Activated naive CD4-positive, alpha-beta T cell treated with anti-CD3 and anti-CD28 coated beads, Interleukin-2, amount 10 ng/mL, durations not matched to agents 7 days and 5 days (primary cell): Measurements from ENCODE around the gene DEFB121.
"Not testable (repeated sequence)": the region's sequence is repeated elsewhere in the genome, so short reads cannot be mapped to it uniquely, and the experiment has no call there.

Experiments
- CTCF ChIA-PET: fragments of 350-600 bp; sonication (Branson Sonifier 250); formaldehyde crosslinking; loops from one replicate; lab custom pipeline; 2021; ENCODE audit warnings: antibody characterized with exemption; lab: Charles Lee
- DNase-seq: peaks from one replicate; pipeline ENCODE4 v3.0.0-alpha.2; 2020
- H3K27ac Mint-ChIP-seq: one replicate; pipeline ENCODE4 v1.8.0; 2021; ENCODE audit warnings: mild to moderate bottlenecking, moderate library complexity, mixed read lengths
- H3K27me3 Mint-ChIP-seq: one replicate; pipeline ENCODE4 v1.8.0; 2021; ENCODE audit warnings: mild to moderate bottlenecking, mixed read lengths
- H3K36me3 Mint-ChIP-seq: one replicate; pipeline ENCODE4 v1.8.0; 2021; ENCODE audit warnings: mixed read lengths
- H3K4me1 Mint-ChIP-seq: one replicate; pipeline ENCODE4 v1.8.0; 2021; ENCODE audit warnings: mixed read lengths
- H3K4me3 Mint-ChIP-seq: one replicate; pipeline ENCODE4 v1.8.0; 2021; ENCODE audit warnings: mild to moderate bottlenecking, moderate library complexity, mixed read lengths
- H3K9me3 Mint-ChIP-seq: one replicate; pipeline ENCODE4 v1.8.0; 2021; ENCODE audit warnings: mixed read lengths

DEFB121 gene, protein sequence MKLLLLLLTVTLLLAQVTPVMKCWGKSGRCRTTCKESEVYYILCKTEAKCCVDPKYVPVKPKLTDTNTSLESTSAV

DNA sequence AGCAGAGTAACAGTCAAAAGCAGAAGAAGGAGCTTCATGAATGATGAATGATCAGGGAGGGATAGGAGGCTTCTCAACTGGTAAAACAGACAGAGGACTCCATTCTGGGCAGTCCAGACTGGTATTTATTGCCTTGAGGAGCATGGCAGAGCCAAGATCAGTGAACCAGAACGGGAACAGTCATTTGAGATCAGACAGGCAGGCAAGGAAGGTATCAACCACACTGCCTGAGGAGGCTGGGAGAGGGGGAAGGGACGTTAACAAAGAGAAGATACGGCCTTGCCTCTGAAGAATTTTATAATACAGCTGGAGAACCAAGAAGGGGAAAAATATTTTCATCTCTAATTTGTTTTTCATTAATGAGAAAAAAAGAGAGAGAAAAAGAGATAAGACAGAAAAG lies at the start of gene DEFB121:
Gene DEFB121, minus strand, starts transcription at position 101 of the 400 bp plus-strand sequence. Its CDS starts 63 bp downstream, at position 38.
- no peak within 1 kb of the TSS for H3K27ac Mint-ChIP-seq
- CTCF ChIA-PET: no interaction called here

DNA sequence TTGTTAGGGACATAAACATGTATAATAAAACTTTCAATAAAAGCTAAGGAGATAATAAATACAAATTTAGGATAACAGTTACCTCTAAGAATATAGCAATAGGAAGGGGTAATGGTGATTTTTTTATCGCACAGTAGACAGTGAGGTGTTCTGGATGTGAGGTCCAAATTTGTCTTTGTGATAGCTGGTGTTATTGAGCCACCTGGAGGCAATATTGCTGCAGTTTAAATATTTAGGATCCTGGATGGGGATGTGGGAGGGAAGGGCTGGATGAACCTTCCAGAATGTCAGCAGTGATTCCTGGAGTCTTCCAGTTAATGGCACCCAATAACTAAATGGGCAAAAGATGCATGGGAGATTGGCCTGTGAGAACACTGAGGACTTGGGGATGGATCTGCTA lies 48.3 kb upstream of the DEFB121 start:
- Mint-ChIP-seq H3K4me3 (no peak overlapping the region), H3K36me3 (no peaks in the 10 kb centered on the region), H3K27me3 (peaks cover 8% of the 10 kb centered on the region), H3K27ac (no peak overlapping the region), H3K9me3 (no peaks in the 10 kb centered on the region), H3K4me1 (no peaks in the 10 kb centered on the region)
- CTCF ChIA-PET: interaction anchor here (0.8 kb wide), 1 partner anchor 49 kb away, joined by 3 read pairs; no protein-coding TSS in a partner anchor
- no peak for DNase-seq

More for the DNA sequence above, at the start of gene DEFB121:
- Mint-ChIP-seq H3K9me3 (no peaks in the 10 kb centered on the region), H3K4me3 (no peak within 1 kb of the TSS), H3K27me3 (peaks cover 8% of the 10 kb centered on the region), H3K4me1 (no peaks in the 10 kb centered on the region), H3K36me3 (no peaks in the 10 kb centered on the region)
- DNase-seq: no peak

DNA sequence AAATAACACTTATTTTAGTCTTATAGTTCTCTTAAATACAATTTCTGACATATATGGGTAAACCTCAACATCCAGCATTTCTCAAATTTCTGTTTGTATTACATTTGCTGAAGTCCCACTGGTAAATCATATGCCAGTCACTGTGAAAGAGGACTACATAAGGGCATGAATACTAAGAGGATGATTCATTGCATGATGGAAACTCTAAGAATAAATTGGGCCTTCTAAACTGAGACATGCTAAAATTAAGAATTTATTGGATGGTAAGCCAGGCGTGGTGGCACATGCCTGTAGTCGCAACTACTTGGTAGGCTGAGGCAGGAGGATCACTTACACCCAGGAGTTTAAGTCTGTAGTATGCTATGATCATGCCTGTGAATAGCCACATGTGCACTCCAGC lies 46.6 kb upstream of the DEFB121 start:
- Mint-ChIP-seq H3K9me3 (no peaks in the 10 kb centered on the region), H3K4me1 (no peaks in the 10 kb centered on the region), H3K27ac (no peak overlapping the region), H3K4me3 (no peak overlapping the region), H3K36me3 (no peaks in the 10 kb centered on the region), H3K27me3 (peaks cover 8% of the 10 kb centered on the region)
- DNase-seq: no peak
- CTCF ChIA-PET: no interaction called here

DNA sequence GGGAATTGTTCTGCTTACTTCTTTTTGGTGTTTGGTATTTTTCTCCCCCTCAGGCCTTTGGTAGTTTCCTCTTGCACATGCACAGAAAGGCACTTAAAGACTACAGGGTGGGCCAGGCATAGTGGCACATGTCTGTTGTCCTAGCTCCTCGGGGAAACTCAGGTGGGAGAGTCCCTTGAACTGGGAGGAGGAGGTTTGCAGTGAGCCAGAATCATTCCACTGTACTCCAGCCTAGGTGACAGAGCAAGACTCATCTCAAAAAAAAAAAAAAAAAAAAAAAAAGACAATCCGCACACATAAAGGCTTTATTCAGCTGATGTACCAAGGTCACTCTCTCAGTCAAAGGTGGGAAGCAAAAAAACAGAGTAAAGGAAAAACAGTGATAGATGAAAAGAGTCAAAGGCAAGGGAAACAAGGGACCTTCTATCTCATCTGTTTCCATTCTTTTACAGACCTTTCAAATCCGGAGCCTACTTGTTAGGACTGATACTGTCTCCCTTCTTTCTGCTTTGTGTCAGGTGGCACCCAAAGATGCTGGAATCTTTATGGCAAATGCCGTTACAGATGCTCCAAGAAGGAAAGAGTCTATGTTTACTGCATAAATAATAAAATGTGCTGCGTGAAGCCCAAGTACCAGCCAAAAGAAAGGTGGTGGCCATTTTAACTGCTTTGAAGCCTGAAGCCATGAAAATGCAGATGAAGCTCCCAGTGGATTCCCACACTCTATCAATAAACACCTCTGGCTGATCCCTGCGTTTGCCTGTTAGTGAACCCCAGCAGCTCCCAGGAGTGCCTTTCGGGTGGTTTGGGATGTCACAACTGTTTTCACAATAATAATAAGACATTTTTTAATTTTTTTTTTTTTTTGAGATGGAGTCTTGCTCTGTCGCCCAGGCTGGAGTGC lies 43.7 kb upstream of the DEFB121 start:
- H3K4me3 Mint-ChIP-seq: no peak overlapping the region
- no peaks in the 10 kb centered on the region for H3K36me3 Mint-ChIP-seq
- DNase-seq: no peak
- H3K9me3 Mint-ChIP-seq: no peaks in the 10 kb centered on the region
- CTCF ChIA-PET: interaction anchor here (1.2 kb wide), 1 partner anchor 10 kb away, joined by 3 read pairs; no protein-coding TSS in a partner anchor
- H3K4me1 Mint-ChIP-seq: no peaks in the 10 kb centered on the region
- no peak overlapping the region for H3K27ac Mint-ChIP-seq
- peaks cover 4% of the 10 kb centered on the region for H3K27me3 Mint-ChIP-seq

DNA sequence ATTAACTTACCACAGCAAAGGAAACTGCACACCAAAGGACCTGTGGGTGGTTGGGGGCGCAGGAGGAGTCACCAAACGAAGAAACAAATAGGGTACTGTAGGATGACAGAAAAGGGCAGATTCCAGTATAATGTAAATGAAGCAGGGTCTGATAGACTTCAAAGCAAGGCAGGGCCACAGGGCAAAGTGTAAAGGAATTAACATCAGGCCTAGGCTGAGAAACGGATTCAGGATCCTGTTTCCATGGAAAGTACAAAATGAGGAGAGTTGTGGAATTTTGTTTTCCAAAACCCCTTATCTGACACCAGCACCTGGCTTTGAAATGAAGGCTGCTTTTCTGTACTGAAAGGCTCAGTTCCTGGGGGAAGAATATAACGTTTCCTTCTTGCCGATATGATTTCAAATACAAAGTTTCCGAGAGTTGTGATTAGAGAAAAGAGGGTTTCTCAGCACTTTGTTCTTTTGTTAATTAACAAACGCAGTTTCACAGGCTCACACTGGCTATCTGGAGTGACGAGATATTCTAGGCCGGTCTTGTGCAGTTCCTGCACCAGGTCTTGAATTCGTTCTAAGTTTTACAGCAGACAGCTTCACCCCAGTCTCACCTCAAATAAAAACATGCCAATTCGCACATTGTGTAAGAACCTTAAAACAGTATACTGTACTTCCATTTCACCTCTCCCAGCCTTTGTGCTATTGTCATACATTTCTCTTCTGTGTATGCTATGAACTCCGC lies 40.2 kb upstream of the DEFB121 start:
- Mint-ChIP-seq H3K9me3 (no peaks in the 10 kb centered on the region), H3K27ac (no peak overlapping the region), H3K4me1 (no peaks in the 10 kb centered on the region), H3K27me3 (peaks cover 8% of the 10 kb centered on the region), H3K36me3 (no peaks in the 10 kb centered on the region), H3K4me3 (no peak overlapping the region)
- CTCF ChIA-PET: no interaction called here
- DNase-seq: no peak

DNA sequence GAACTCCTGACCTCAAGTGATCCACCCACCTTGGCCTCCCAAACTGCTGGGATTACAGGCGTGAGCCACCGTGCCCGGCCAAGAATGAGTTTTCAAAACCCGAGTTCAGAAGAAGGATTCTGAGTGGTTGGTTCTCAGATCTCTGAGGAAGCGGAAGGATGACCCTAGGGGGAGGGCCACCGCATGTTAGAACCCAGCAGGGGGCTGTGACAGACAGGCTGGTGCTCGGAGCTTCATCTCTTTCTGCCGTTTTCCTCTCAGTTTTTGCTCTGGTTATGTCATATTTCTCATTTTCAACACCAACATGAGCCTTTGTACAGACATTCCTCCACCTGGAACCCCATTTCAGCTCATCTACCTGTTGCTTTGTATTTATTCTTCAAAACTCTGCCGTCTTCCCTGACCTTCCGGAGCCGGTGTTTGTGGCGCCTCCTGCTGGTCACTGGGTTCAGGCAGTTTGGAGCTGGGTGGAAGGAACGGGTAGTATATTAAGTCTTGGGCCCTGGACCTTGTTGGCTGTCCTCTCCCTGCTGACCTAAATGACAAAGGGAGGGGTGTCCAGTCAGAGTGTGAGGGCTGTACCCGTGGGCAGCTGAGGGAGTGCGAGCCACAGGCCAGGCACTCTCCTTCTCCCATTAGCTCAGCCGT lies 34.1 kb upstream of the DEFB121 start, which contains the start of gene DEFB123:
Gene DEFB123, plus strand, starts transcription at position 621 of the 648 bp plus-strand sequence. CDS start 67 bp downstream, outside the sequence.
- Mint-ChIP-seq H3K4me1 (no peaks in the 10 kb centered on the region), H3K9me3 (no peaks in the 10 kb centered on the region), H3K27me3 (peaks cover 4% of the 10 kb centered on the region), H3K36me3 (no peaks in the 10 kb centered on the region), H3K4me3 (no peak within 1 kb of the TSS), H3K27ac (no peak within 1 kb of the TSS)
- no peak for DNase-seq
- CTCF ChIA-PET: interaction anchor here (0.8 to 1.7 kb wide), 3 partner anchors 9 to 63 kb away, joined by 3 to 6 read pairs (median 4); no protein-coding TSS in a partner anchor

DNA sequence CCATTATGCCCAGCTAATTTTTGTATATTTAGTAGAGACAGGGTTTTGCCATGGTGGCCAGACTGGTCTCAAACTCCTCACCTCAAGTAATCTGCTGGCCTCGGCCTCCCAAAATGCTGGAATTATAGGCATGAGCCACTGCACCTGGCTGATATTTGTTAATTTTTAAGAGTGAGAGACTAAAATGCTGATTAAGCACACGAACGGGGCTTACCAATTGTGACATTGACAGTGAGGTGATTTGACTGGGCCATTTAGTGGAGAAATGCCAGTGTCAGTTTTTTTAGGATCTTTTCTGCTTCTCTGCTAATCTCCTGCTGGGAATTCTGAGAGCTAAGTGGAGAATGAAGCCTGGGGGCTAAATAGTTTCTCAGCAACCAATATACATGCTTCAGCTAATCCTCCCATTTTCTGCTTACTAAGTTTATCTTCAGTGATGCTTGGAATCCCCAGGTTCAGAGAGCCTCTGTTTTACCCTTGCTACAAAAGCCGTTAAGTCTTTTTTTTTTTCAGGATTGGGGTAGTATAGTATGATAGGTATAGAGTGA lies 24.6 kb upstream of the DEFB121 start:
- Mint-ChIP-seq H3K36me3 (no peaks in the 10 kb centered on the region), H3K27me3 (no peaks in the 10 kb centered on the region), H3K4me1 (no peaks in the 10 kb centered on the region), H3K4me3 (no peak overlapping the region), H3K9me3 (no peaks in the 10 kb centered on the region), H3K27ac (no peak overlapping the region)
- no peak for DNase-seq
- CTCF ChIA-PET: interaction anchor here (1.5 kb wide), 1 partner anchor 10 kb away, joined by 4 read pairs; the partner anchor contains the start of gene DEFB123

DNA sequence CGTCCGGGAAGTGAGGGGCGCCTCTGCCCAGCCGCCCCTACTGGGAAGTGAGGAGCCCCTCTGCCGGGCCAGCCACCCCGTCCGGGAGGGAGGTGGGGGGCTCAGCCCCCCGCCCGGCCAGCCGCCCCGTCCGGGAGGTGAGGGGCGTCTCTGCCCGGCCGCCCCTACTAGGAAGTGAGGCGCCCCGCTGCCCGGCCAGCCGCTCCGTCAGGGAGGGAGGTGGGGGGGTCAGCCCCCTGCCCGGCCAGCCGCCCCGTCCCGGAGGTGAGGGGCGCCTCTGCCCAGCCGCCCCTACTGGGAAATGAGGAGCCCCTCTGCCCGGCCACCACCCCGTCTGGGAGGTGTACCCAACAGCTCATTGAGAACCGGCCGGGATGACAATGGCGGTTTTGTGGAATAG lies 21.6 kb upstream of the DEFB121 start:
- CTCF ChIA-PET, H3K9me3 Mint-ChIP-seq, DNase-seq, H3K27me3 Mint-ChIP-seq, H3K4me3 Mint-ChIP-seq, H3K27ac Mint-ChIP-seq, H3K36me3 Mint-ChIP-seq, H3K4me1 Mint-ChIP-seq: not testable (repeated sequence)

DNA sequence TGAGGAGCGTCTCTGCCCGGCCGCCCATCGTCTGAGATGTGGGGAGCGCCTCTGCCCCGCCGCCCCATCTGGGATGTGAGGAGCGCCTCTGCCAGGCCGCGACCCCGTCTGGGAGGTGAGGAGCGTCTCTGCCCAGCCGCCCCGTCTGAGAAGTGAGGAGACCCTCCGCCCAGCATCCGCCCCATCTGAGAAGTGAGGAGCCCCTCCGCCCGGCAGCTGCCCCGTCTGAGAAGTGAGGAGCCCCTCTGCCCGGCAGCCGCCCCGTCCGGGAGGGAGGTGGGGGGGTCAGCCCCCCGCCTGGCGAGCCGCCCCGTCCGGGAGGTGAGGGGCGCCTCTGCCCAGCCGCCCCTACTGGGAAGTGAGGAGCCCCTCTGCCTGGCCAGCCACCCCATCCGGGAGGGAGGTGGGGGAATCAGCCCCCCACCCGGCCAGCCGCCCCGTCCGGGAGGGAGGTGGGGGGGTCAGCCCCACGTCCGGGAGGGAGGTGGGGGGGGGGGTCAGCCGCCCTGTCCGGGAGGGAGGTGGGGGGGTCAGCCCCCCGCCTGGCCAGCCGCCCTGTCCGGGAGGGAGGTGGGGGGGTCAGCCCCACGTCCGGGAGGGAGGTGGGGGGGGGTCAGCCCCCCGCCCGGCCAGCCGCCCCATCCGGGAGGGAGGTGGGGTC lies 21.0 kb upstream of the DEFB121 start:
- H3K36me3 Mint-ChIP-seq, CTCF ChIA-PET, H3K4me1 Mint-ChIP-seq, H3K4me3 Mint-ChIP-seq, DNase-seq, H3K27me3 Mint-ChIP-seq, H3K9me3 Mint-ChIP-seq, H3K27ac Mint-ChIP-seq: not testable (repeated sequence)

DNA sequence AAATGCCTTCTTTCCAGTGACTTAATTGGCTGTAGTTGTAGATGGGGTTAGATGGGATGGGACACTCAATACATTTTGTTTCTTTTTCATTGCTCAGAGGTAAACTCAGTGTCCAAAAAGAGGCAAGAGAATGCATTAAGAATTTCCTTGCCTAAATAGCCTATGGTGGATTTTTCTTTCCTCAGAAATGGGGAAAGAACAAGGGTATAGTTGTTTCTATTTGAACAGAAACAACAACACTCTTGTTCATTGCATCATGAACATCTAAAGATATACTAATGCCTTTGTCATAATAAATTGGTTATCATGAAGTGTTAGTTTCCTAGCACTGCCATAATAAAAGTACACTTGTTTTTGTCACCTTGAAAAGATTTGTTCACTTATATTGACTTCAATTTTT lies 19.8 kb upstream of the DEFB121 start:
- no peaks in the 10 kb centered on the region for H3K4me1 Mint-ChIP-seq
- H3K27ac Mint-ChIP-seq: no peak overlapping the region
- peaks cover 5% of the 10 kb centered on the region for H3K27me3 Mint-ChIP-seq
- CTCF ChIA-PET: no interaction called here
- H3K9me3 Mint-ChIP-seq: no peaks in the 10 kb centered on the region
- no peak overlapping the region for H3K4me3 Mint-ChIP-seq
- H3K36me3 Mint-ChIP-seq: no peaks in the 10 kb centered on the region
- DNase-seq: no peak

DNA sequence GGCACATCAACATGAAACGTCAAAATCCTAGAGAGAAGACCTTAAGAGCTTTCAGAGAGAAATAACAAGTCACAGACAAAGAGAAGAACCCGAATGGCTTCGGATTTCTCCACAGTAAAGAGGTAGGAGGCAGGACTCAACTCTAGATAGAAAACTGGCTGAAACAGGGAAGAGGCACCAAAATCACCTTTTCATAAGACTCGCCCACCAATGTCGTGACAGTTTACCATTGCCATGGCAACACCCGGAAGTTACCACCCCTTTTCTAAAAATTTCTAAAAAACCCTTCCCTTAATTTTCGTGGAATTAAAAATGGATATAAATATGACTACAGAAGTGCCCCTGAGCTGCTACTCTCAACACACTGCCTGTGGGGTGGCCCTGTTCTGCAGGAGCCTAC lies 12.3 kb upstream of the DEFB121 start:
- no peak overlapping the region for H3K27ac Mint-ChIP-seq
- H3K9me3 Mint-ChIP-seq: no peaks in the 10 kb centered on the region
- no peaks in the 10 kb centered on the region for H3K27me3 Mint-ChIP-seq
- no peaks in the 10 kb centered on the region for H3K4me1 Mint-ChIP-seq
- no peak overlapping the region for H3K4me3 Mint-ChIP-seq
- no peak for DNase-seq
- H3K36me3 Mint-ChIP-seq: no peaks in the 10 kb centered on the region
- CTCF ChIA-PET: no interaction called here

DNA sequence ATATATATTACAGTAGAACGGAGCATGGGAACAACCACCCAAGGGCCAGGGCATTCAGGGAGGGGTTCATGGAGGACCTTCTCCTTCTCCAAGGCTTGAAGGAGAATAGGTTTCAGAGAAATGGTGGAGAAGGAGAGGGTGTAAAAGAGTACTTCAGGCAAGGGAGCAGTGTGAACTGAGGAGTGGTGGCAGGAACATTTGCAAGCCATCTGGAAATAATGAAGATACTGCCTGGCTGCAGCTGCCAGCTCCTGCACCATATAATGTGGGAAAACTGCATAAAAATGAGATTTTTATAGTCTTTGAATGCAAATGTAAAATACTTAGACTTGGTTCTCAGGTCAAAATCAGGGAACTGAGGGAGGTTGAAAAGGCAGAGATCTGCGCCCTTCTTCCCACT lies 9.6 kb upstream of the DEFB121 start:
- CTCF ChIA-PET: no interaction called here
- H3K27ac Mint-ChIP-seq: no peak overlapping the region

DNA sequence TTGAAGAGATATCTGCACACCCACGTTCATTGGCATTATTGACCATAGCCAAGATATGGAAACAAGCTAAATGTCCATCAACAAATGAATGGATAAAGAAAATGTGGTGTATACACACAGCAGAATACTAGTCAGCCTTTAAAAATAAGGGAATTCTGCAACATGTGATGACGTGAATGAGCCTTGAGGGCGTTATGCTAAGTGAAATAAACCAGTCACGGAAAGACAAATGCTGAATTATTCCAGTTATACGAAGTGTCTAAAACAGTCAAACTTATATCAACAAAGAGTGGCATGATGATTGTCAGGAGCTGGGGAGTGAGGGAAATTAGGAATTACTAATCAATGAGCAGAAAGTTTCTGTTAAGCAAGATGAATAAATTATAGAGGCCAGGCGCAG lies 8.4 kb upstream of the DEFB121 start:
- Mint-ChIP-seq H3K36me3 (no peaks in the 10 kb centered on the region), H3K27me3 (peaks cover 4% of the 10 kb centered on the region), H3K27ac (no peak overlapping the region), H3K4me1 (no peaks in the 10 kb centered on the region), H3K4me3 (no peak overlapping the region), H3K9me3 (no peaks in the 10 kb centered on the region)
- no peak for DNase-seq
- CTCF ChIA-PET: interaction anchor here (1.3 to 3.3 kb wide), 2 partner anchors 10 to 89 kb away, joined by 3 to 17 read pairs; no protein-coding TSS in a partner anchor

More for the DNA sequence above, 9.6 kb upstream of the DEFB121 start:
- Mint-ChIP-seq H3K4me1 (no peaks in the 10 kb centered on the region), H3K9me3 (no peaks in the 10 kb centered on the region), H3K36me3 (no peaks in the 10 kb centered on the region), H3K27me3 (peaks cover under 1% of the 10 kb centered on the region), H3K4me3 (no peak overlapping the region)
- DNase-seq: no peak
